HG02763 (cell line): Measurements from ENCODE around the gene GCNT2.
"Not testable (repeated sequence)": the region's sequence is repeated elsewhere in the genome, so short reads cannot be mapped to it uniquely, and the experiment has no call there.

ENCODE experiments used
- ATAC-seq: cut with Tn5 transposase; IDR thresholded peaks from one replicate; pipeline ENCODE4 v1.9.1; 2021; ENCODE audit warnings: mild to moderate bottlenecking, moderate library complexity; ENCODE audit not compliant: unreplicated experiment

The GCNT2 gene

DNA sequence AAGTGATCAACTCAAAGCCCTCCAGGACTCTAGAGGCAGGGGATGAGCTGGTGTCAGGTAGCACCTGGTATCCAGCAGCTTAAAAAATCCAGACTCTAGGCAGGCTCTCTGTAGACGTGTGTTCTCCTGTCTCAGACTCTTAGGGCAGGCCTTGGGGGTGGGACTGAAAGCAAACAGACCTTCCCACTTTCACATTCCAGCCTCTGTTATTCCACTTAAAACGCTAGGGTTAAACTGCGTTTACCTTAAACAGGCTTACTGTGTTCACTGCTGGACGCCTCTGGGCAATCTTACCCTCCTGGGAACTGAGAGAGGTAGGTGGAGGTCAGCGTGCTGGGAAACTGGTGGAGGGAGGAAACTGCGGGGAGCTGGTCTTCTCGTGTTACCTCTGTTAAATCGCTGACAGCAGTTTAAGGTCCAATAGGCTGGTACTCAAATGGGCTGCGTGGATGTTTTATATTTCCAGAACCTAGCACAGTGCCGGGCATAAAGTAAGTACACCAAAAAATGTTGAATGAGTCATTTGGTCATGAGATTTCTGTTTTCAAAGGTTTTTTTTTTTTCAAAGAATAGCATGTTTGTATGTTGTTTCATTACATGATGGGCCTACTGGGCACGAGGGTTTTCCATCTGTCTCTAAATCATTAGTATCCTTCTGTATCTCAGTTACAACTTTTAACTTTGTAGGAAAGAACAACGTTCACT, at the start of gene GCNT2:
Gene GCNT2 (plus strand): TSS at position 248 of the 705 bp plus-strand sequence. CDS start 7,561 bp downstream, outside the sequence.
- no peak for ATAC-seq

DNA sequence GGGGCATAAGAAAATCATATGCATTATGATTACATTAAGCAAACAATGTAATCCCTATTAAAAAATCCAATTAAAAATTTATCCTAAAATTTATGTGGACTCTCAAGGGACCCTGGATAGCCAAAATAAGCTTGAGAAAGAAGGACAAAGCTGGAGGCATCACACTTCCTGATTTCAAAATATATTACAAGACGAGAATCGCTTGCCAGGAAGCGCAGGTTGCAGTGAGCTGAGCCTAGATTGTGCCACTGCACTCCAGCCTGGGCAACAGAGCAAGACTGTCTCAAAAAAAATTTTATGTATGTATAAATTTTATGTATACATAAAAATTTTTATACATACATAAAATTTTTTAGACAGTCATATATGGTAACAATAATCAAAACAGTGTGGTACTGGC, 48.5 kb upstream of the GCNT2 start:
- ATAC-seq, result no peak

DNA sequence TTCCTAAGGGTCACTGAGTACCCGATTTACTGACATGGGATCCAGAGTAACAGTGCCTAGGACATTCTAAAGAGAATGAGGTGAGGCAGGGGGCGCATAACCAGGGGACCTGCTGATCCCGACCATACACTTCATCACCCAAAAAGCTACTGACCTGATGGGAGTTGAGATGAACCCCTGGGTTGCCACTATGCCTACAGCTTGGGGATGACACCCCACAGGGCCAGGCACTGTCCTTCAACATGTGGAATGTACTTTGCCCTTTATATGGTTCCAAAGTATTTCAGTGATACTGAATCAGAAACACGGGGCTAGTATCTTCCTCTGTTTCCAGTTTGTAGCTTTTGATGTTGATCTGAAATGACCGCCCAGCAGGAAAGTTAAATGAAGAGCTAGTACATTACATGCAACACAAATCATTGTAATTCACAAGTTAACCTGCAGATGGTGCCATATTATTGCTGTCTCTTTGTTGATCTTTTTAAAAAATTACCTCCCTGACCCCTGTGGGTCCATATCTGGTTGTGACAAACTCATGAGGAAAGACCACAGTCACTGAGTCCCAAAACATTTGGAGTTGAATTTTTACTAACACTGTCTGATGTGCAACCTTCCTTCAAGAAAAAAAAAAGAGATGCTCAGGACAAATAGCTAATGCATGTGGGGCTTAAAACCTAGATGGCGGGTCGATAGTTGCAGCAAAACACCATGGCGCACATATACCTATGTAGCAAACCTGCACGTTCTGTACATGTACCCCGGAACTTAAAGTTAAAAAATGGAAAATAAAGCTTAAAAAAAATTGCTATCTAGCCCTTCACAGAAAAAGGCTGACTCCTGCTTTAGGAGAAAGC, 42.7 kb upstream of the GCNT2 start:
- no peak for ATAC-seq

DNA sequence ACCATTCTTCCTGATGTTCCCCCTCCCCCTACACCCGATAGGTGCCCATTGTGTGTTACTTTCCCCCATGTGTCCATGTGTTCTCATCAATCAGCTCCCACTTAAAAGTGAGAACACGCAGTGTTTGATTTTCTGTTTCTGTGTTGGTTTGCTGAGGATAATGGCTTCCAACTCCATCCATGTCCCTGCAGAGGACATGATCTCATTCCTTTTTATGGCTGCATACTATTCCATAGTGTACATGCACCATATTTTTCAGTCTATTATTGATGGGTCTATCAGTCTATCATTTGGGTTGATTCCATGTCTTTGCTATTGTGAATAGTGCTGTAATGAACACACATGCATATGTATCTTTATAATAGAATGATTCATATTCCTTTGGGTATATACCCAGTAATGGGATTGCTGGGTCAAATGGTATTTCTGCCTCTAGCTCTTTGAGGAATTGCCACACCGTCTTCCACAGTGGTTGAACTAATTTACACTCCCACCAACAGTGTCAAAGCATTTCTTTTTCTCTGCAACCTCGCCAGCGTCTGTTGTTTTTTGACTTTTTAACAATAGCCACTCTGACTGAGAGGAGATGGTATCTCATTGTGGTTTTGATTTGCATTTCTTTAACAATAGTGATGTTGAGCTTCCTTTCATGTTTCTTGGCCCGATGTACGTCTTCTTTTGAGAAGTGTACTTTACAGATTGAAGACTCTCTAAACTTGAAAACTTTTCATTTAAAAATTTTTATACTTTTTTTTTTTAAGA, 41.0 kb upstream of the GCNT2 start:
- no peak for ATAC-seq

DNA sequence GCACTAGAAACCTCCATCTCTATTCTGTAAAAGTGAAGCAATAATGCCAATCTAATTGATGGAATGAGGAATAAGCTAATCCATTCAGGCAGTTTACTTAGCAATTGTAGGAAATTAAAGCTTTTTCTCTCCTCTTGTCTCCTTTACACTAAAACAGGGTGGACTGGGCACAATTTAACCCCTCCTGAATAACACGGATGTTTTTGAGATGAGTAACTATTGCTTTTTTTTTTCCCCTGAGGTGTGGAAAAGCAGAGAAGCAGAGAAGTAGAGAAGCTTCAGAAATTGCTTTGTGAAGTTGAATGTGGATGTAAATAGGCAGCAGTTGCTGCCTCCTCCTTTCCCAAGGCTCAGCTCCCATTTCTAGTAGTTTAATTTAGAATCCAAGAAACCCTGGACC, 40.0 kb upstream of the GCNT2 start:
- ATAC-seq, result no peak

DNA sequence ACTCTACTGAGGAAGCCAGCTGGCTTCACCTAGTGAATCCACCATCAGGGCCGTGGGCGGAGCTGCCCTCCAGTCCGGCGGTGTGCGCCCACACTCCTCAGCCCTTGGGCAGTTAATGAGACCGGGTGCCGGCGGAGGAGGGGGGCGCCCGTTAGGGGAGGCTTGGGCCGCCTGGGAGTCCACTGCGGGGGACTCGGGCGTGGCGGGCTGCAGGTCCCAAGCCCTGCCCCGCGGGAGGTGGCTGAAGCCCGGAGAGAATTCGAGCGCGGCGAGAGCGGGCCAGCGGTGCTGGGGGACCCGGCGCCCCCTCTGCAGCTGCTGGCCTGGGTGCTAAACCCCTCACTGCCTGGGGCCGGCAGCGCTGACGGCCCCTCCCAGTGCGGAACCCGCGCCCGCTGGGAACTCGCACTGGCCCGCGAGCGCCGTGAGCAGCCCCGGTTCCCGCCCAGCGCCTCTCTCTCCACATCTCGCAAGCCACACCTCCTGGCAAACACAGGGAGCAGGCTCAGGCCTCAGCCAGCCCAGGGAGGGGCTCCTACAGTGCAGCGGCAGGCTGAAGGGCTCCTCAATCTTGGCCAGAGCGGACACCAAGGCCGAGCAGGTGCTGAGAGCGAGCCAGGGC, 38.4 kb upstream of the GCNT2 start:
- no peak for ATAC-seq

DNA sequence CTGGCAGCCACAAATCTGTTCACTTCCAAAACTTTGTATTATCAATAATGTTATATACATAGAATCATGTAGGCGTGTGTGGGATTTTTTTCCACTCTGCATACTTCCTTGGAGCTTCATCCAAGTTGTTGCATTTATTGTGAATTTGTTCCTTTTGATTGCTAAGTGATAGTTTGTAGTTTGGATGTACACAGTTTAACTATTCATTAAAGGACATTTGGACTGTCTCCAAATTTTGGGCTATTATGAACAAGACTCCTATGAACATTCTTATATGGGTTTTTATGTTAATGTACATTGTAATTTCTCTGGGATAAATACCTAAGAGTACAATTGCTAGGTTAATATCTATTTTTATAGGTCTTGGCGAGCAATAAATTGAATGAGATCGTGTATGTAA, 36.2 kb upstream of the GCNT2 start:
- no peak for ATAC-seq

DNA sequence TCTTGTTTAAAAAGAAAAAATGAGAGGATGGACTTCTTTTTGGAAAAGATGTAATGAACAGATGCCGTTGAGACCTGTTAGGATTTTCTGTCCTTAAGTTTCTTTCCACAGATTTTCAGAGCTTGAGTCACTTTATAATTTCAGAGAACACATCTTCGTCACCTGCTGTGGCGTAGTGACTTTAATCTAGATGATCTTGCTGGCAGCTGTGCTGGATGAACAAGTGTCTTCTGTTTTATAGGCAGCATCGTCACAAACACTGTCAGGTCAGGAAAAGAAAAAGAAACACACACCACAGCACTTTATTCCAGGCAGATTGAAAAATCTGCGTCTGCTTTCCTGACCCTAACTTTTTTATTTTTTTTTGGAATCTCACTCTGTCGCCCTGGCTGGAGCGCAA, 35.7 kb upstream of the GCNT2 start:
- no peak for ATAC-seq

DNA sequence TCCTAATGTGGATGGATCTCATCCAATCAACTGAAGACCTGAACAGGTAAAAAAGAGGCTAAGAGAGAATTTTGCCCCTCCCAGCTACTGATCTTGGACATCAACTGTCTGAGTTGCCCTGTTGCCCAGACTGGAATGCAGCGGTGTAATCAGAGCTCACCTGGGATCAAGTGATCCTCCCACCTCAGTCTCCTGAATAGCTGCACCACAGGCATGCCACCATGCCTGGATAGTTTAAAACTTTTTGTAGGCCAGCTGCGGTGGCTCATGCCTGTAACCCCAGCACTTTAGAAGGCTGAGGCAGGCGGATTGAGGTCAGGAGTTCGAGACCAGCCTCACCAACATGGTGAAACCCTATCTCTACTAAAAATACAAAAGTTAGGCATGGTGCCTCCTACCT, 34.9 kb upstream of the GCNT2 start:
- ATAC-seq, result no peak

DNA sequence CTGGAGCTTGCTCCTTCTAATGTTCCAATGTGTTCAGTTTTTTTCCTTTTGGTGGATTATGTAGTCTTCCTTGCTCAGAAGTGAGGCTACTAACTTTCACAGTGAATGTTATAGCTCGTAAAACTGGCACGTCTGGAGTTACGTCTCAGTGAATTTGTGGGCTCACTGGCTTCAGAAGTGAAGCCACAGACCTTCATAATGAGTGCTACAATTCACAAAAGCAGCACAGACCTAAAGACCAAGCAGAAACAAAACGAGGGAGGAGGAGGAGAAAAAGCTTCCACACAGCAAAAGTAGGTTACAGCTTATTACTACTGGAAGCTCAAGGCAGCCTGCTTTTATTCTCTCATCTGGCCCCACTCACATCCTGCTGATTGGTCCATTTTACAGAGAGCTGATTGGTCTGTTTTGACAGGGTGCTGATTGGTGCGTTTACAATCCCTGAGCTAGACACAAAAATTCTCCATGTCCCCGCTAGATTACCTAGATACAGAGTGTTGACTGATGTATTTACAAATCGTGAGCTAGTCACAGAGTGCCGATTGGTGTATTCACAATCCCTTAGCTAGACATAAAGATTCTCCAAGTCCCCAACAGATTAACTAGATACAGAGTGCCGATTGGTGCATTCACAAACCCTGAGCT, 34.1 kb upstream of the GCNT2 start:
- not testable (repeated sequence) for ATAC-seq

DNA sequence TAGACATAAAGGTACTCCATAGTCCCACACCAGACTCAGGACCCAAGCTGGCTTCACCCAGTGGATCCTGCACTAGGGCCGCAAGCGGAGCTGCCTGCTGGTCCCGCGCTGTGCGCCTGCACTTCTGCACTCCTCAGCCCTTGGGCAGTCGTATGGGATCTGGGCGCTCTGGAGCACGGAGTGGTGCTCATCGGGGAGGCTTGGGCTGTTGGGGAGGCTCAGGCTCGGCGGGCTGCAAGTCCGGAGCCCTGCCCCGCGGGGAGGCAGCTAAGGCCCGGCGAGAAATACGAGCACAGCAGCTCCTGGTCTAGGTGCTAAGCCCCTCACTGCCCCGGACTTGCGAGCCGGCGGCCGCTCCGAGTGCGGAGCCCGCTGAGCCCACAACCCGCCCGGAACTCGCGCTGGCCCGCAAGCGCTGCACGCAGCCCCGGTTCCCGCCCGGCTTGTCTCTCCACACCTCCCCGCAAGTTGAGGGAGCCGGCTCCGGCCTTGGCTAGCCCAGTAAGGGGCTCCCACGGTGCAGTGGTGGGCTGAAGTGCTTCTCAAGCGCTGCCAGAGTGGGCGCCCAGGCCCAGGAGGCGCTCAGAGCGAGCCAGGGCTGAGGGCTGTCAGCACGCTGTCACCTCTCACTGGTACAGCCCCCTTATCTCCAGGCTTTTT, 33.4 kb upstream of the GCNT2 start:
- no peak for ATAC-seq

DNA sequence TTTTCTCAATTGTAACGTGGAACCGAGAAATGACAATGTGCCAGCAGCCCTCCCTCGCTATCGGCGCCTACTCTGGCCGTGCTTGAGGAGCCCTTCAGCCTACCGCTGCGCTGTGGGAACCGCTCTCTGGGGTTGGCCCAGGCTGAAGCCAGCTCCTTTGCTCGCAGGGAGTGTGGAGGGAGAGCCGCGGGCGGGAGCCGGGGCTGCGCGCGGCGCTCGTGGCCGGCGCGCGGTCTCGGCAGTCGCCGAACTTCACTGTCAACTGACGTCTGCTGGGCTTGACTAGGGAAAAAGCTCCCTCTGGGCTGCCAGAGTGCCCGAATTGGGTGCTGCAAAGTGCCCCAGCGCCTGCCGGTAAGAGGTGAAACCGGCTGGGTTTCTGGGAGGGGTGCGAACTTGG, 29.7 kb upstream of the GCNT2 start:
- ATAC-seq, result no peak

DNA sequence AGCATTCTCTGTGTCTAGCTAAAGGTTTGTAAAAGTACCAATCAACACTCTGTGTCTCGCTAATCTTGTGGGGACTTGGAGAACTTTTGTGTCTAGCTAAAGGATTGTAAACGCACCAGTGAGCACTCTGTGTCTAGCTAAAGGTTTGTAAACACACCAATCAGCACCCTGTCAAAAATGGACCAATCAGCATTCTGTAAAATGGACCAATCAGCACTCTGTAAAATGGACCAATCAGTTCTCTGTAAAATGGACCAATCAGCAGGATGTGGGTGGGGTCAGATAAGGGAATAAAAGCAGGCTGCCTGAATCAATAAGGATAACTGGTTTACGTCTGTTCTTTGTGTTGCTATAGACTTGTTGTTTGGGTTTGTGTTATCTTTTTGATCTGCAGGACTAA, 29.2 kb upstream of the GCNT2 start:
- not testable (repeated sequence) for ATAC-seq

DNA sequence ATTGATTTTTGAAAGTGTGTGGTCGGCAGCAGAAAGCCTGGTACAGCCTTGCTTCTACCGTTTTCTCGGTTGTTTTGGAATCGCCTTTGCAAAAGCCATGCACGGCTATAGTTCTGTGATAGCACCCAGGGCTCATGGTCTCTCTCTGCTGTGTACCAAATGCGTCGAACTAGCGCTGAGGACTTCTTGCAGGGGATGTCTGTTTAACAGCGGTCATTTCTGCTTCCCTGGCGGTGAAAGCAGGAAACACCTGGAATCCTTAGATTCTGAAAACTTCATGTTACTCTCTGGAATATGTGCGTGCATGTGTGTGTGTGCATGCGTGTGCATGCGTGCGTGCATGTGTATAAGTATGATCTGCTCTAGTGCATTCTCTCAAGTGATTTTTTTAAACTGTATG, 26.1 kb upstream of the GCNT2 start:
- no peak for ATAC-seq

DNA sequence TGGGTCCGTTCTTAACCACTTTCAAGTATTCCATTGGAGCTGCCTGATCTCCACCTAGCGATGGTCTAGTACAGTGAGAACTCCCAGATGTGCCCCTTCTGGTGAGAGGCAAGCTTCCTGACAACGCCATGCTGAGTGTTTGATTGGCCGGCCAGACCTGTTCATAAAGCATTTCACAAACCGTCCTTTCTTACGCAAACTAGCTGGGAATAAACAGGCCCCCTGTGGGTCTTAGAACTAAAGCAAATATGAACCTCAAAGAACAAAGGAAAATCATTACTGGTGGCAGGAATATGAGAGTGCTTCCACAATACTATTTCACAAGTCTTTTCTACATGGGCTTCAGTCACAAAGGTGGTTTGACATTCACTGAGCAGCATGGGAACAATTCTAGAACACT, 15.6 kb upstream of the GCNT2 start:
- no peak for ATAC-seq

DNA sequence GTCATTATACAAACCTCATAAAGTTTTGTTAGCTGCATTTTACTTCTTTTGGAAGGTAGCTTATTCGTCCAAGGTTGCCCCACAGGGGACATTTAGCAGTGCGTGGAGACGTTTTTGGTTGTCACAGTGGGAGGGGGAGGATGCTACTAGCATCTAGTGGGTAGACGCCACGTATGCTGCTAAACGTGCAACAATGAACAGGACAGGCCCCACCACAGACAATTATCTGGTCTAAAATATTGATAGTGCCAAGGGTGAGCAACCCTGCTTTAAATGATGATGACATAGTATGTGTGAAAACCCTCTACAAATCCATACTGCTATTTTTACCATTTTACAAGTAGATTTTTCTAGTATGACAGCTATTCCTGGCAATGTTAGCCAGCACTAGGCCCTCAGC, 13.9 kb upstream of the GCNT2 start:
- no peak for ATAC-seq

DNA sequence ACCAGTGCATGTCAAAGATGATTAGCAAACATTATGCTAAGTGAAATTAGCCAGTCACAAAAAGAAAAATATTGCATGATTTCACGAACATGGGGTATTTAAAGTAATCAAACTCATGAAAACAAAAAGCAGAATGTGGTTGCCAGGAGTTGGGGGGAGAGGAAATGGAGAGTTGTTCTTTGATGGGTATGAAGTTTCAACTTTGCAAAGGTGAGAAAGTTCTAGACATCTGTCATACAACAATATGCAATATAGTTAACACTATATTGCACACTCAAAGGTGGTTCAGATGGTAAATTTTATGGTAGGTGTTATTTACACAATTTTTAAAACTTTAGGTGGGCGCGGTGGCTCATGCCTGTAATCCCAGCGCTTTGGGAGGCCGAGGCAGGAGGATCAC, 13.4 kb upstream of the GCNT2 start:
- no peak for ATAC-seq

DNA sequence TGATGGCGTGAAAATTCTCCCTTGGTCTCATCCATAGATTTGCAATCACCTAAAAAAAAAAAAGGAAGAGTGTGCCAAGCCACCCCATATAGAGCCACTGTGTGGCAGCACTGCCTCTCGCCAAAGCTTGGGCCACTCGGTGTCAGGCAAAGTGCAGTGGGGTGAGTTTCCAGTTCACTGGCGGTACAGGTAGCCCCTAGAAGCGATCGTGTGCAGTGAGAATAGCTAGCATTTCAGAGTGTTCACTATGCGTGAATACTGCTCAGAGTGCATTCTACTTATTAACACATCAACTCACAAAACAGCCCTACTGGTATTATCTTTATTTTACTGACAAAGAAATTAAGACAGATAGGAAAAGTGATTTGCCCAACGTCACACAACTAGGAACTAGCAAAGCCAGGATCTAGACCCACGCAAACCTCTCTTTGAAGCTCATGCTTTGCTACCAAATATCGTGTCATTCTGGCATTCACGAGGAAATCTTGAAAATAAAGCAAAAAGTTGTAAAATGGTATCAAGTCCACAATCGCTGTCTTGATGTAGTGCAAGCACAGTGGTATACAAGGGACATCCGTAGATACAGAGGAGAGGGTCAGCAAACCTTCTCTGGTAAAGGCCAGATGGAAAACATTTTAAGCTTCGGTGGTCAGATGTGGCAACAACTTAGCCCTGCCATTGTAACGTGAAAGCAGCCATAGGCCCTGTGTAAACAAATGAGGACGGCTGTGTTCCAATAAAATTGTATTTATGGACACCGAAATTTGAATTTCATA, 10.4 kb upstream of the GCNT2 start:
- ATAC-seq, result peak; percentile 94

DNA sequence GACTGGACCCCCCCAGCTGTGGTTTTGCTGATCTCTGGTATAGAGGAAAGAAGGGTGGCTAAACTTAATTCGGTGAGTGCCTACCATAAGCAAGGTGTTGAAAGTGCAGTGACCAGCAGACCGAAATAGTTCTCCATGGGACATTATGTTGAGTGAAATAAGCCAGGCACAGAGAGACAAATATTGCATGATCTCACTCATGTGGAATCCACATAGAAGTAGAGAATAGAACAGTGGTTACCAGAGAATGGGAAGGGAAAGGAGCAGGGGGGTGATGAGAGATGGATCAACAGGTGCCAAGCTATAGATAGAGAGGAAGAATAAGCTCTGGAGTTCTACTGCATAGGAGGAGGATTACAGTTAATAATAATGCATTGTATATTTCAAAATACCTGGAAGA, 9.7 kb upstream of the GCNT2 start:
- ATAC-seq, result no peak
